Adipocyte (in vitro differentiated cells): ENCODE data around the gene CYBC1.

Source experiments
- DNase-seq: peaks from one replicate; pipeline ENCODE4 v3.0.0-alpha.2; 2015; ENCODE audit warnings: low read depth
- H3K27me3 ChIP-seq: replicated peaks from 2 replicates; pipeline ENCODE4 v1.7.0; 2013; ENCODE audit warnings: mild to moderate bottlenecking, low read length, moderate library complexity; ENCODE audit not compliant: control insufficient read depth, insufficient read depth
- H3K36me3 ChIP-seq: 2 replicates; pipeline ENCODE4 v1.7.0; 2013; ENCODE audit warnings: low read length, mild to moderate bottlenecking, moderate library complexity; ENCODE audit not compliant: control insufficient read depth, insufficient read depth, severe bottlenecking
- H3K4me1 ChIP-seq: 2 replicates; pipeline ENCODE4 v1.7.0; 2013; ENCODE audit warnings: mild to moderate bottlenecking, low read length, moderate library complexity; ENCODE audit not compliant: control insufficient read depth, insufficient read depth
- H3K4me3 ChIP-seq: 2 replicates; pipeline ENCODE4 v1.7.0; 2013; ENCODE audit warnings: mild to moderate bottlenecking, low read length, moderate library complexity
- H3K9ac ChIP-seq: 2 replicates; pipeline ENCODE4 v1.7.0; 2013; ENCODE audit warnings: mild to moderate bottlenecking, low read length, moderate library complexity
- H3K9me3 ChIP-seq: 2 replicates; pipeline ENCODE4 v1.7.0; 2013; ENCODE audit warnings: mild to moderate bottlenecking, low read length, moderate library complexity; ENCODE audit not compliant: control insufficient read depth

CYBC1 gene

DNA sequence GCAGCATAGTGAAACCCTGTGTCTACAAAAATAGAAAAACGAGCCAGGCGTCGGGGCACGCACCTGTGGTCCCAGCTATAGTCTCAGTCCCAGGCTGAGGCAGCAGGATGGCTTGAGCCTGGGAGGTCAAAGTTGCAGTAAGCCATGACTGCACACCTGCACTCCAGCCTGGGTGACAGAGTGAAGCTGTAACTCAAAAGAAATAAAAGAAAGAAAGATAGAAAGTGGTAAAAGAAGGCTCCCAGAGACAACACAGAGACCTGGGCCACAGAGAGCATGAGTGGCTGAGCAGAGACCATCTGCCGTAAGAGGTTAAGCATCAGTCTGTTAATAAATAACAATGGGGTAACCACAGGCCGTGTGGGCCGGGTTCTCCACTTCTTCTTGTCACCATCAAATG is 47.7 kb downstream of the CYBC1 start:
- Histone ChIP-seq H3K9ac (no peak overlapping the region), H3K36me3 (peaks cover 9% of the 10 kb centered on the region), H3K4me3 (no peak overlapping the region), H3K9me3 (no peaks in the 10 kb centered on the region), H3K4me1 (peaks cover 22% of the 10 kb centered on the region), H3K27me3 (no peaks in the 10 kb centered on the region)
- DNase-seq = no peak

DNA sequence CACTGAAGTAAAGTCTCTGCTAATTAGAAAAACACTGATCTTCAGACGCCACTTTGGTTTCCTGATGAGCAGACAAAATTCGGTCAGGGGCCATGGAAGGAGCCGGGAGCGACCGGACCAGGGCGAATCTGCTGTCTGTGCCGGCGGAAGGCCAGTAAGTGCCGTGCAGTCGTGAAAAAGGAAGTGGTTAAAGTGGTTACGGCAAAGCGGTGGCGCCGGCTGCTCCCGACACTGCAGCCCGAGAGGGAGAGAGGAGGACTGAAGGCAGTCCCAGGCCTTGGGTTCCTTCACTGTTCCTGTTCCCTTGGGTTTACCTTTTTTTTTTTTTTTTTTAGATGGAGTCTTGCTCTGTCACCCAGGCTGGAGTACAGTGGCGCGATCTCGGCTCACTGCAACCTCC is 49.7 kb downstream of the CYBC1 start:
- H3K9me3 ChIP-seq = no peaks in the 10 kb centered on the region
- no peak overlapping the region for H3K4me3 ChIP-seq
- H3K27me3 ChIP-seq = no peaks in the 10 kb centered on the region
- DNase-seq = no peak
- peaks cover 40% of the 10 kb centered on the region for H3K4me1 ChIP-seq
- no peak overlapping the region for H3K9ac ChIP-seq
- peaks cover 9% of the 10 kb centered on the region for H3K36me3 ChIP-seq

DNA sequence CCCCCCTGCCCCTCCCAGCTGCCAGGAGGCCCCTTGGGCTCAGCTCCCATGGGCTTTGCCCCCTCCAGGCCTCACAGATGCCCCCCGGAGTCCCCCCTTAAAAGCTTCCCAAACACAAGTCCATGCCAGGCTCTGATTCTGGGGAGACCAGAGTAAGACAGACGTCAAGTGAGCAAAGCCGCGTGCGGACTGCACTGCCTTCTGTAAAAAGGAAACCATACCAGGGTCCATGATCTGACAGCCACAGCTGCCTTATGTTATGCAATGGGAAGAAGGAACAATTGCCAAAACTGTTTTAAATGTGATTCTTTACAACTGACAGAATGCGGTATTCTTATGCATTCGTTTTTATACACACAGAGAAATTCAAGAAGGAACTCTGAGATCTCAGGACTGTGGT is 50.3 kb downstream of the CYBC1 start:
- Histone ChIP-seq H3K27me3 (no peaks in the 10 kb centered on the region), H3K36me3 (peaks cover 9% of the 10 kb centered on the region), H3K9me3 (no peaks in the 10 kb centered on the region), H3K4me1 (peaks cover 42% of the 10 kb centered on the region), H3K9ac (no peak overlapping the region), H3K4me3 (no peak overlapping the region)
- peak; percentile 27 for DNase-seq

DNA sequence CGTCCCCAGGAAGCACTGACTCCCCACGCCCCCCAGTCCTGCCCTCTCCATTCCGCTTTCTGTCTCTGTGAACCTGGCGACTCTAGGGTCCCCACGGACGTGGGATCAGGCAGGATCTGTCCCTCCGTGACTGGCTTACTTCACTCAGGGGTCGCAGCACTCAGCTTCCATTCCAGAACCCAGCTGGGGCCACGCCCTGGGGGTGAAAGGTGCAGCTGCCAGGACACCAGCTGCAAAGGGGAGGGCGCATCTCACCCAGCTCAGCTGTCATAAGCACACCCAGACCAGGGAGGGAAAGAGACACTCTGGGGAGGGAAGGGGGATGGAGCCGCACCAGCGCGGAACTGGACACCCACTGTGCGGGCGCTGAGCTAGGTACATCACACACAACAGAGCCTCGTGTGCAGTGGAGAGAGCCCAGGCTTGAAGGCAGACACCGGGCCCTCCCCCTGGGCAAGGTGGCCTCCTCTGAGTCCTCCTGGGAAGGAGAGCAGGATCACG is 50.9 kb downstream of the CYBC1 start:
- Histone ChIP-seq H3K9me3 (no peaks in the 10 kb centered on the region), H3K4me1 (peaks cover 42% of the 10 kb centered on the region), H3K4me3 (no peak overlapping the region), H3K9ac (peak overlapping the region; percentile 42), H3K36me3 (peaks cover 9% of the 10 kb centered on the region), H3K27me3 (no peaks in the 10 kb centered on the region)
- DNase-seq = no peak

DNA sequence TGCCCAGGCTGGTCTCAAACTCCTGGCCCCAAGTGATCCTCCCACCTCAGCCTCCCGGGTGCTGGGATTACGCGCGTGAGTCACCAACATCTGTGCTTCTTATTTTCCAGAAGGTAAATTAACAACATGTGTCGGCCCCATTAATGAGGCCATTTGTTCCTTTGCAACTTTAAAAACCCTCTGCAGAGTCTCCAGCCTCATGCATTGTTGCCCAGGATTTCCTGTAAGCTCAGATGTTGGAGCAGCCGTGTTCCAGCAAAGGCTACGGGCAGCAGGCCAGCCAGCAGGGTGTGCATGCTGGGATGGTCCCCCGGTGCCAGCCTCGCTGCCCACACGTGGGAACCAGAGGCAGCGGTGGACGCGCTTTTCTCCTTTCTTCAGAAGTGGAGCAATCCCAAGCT is 51.5 kb downstream of the CYBC1 start:
- Histone ChIP-seq H3K9me3 (no peaks in the 10 kb centered on the region), H3K4me3 (peak overlapping the region; percentile 33), H3K4me1 (peaks cover 42% of the 10 kb centered on the region), H3K9ac (no peak overlapping the region), H3K36me3 (peaks cover 8% of the 10 kb centered on the region), H3K27me3 (no peaks in the 10 kb centered on the region)
- peak; percentile 89 for DNase-seq

DNA sequence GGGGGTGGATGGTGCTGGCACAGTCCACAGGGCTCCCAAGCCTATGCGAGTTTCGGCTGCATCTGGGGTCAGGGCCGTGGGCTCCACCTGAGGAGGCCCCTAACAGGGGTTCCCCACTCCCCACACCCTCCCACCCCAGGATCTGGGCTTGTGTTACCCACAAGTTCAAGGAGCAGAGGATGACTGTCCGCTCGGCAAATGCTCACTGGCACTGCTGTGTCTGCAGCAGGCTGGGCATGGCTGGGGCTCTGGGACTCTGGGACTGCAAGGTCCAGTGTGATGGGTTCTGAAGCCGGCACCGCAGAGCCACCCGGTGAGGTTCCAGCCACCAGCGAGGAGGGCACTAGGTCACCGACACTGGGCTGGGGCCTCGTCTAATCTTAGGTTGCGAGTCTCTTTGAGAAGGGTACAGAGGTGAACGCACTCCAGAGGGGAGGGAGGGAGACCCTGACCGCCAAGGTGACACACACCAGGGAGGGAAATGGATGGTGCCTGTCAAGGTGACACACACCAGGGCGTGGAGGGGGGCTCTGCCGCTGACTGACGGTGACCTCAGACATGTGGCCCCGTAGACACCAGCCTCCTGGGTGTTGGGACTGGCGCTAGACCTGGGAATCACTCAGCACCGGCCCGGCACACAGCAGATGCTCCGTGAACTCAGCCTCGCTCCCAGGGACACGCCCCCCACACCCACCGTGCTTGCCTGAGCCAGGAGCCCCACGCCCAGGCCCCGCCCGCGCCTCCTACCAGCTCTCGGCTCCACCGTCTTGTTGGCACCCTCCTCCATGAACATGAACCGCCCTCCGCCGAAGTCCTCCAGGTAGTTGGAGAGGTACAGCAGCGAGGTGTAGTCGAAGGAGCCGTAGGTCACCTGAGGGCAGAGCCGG is 52.9 kb downstream of the CYBC1 start:
- Histone ChIP-seq H3K27me3 (no peaks in the 10 kb centered on the region), H3K9ac (no peak overlapping the region), H3K4me3 (no peak overlapping the region), H3K4me1 (peaks cover 42% of the 10 kb centered on the region), H3K9me3 (no peaks in the 10 kb centered on the region), H3K36me3 (peaks cover 6% of the 10 kb centered on the region)
- no peak for DNase-seq

DNA sequence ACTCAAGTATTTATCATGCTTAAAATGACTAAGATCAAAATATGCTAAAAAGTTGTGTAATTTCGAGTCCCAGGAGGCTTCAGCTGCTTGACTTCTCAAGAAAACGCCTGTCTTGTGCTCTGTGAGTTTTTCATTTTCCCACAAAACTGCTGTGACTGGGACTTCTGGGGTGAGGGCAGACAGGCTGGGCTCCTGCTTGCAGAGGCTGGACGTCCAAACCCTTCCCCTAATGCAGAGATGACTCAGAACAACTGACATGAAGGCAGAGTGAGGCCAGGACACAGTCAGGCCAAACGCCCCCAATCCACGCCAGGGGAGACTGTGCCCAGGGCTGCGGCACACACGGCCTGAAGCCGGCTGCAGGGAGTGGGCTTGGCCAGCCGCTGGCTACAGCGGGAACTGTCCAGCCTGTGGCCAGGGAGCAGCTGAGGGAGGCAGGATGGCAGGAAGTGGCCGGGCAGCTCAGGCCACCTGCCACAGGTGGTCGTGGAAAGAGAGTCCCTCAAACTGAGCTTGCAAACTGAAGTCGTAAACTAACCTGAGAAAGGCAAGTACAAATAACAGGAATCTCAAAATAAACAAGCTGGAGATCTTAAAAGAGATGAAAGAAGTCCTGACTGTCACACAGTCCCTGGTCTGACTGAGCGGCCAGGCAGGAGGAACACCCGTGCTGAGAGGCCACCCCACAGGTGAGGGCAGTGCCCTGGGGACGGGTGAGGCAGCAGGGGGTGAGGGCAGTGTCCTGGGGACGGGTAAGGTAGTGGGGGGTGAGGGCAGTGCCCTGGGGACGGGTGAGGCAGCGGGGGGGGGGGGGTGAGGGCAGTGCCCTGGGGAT is 53.7 kb downstream of the CYBC1 start:
- DNase-seq = peak; percentile 94
- H3K9me3 ChIP-seq = no peaks in the 10 kb centered on the region
- H3K4me3 ChIP-seq = no peak overlapping the region
- H3K36me3 ChIP-seq = peaks cover 10% of the 10 kb centered on the region
- H3K27me3 ChIP-seq = no peaks in the 10 kb centered on the region
- H3K4me1 ChIP-seq = peaks cover 42% of the 10 kb centered on the region
- H3K9ac ChIP-seq = peak overlapping the region; percentile 32

DNA sequence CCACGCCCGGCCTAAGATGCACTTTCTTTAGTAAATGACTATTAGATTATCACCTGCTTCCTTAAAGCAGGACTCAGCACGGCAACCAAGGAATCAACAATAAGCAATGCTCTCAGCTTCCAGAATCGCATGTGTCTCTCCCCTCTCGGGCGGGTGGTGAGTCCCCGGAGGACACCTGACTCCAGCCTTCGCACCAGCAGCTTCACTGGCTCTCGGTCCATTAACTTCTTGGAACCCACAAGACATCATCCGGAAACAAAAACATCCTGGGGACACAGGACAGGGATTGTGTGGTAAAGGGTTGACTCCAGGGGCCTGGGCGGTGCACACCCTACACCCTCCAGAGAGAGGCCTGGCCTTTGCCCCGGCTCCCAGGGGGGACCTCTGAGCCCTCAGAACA is 56.3 kb downstream of the CYBC1 start:
- Histone ChIP-seq H3K4me1 (peaks cover 31% of the 10 kb centered on the region), H3K9me3 (no peaks in the 10 kb centered on the region), H3K9ac (no peak overlapping the region), H3K27me3 (no peaks in the 10 kb centered on the region), H3K4me3 (no peak overlapping the region), H3K36me3 (peaks cover 11% of the 10 kb centered on the region)
- no peak for DNase-seq

DNA sequence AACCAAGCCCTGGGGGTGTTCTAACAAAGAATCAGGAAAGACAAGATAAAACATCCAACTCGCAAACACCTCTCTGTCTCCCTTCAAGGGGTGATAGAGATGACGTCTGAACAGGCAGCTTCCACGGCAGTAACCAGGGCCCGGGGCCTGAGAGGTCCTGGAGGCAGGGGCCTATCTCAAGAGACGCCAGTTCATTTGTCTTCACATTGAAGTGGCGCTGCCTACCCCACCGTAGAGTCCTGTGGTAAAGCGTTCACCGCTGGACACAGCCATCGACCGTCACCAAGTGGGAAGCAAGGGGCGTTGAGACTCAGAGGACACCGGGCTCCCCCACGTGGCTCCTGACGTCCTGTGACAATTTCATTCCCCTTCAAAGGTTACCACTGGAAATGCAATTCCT is 57.6 kb downstream of the CYBC1 start:
- peaks cover under 1% of the 10 kb centered on the region for H3K27me3 ChIP-seq
- no peak overlapping the region for H3K4me3 ChIP-seq
- H3K9me3 ChIP-seq = no peaks in the 10 kb centered on the region
- H3K4me1 ChIP-seq = peaks cover 21% of the 10 kb centered on the region
- no peak for DNase-seq
- peaks cover 11% of the 10 kb centered on the region for H3K36me3 ChIP-seq
- no peak overlapping the region for H3K9ac ChIP-seq
